GM18870 (cell line): ENCODE data around the gene BCL2A1.
A peak's percentile ranks its signal among the peaks of the same experiment; 100 is the strongest.
"Not testable (repeated sequence)": the region's sequence is repeated elsewhere in the genome, so short reads cannot be mapped to it uniquely, and the experiment has no call there.

Experiments used
- ATAC-seq: cut with Tn5 transposase; IDR thresholded peaks from one replicate; pipeline ENCODE4 v1.9.1; 2021; ENCODE audit warnings: moderate library complexity; ENCODE audit not compliant: unreplicated experiment

The BCL2A1 gene

GRCh38 chr15:79989682-79990081, 18.7 kb upstream of the BCL2A1 start:
- no peak for ATAC-seq

GRCh38 chr15:79989183-79989582, 18.2 kb upstream of the BCL2A1 start:
- no peak for ATAC-seq

DNA sequence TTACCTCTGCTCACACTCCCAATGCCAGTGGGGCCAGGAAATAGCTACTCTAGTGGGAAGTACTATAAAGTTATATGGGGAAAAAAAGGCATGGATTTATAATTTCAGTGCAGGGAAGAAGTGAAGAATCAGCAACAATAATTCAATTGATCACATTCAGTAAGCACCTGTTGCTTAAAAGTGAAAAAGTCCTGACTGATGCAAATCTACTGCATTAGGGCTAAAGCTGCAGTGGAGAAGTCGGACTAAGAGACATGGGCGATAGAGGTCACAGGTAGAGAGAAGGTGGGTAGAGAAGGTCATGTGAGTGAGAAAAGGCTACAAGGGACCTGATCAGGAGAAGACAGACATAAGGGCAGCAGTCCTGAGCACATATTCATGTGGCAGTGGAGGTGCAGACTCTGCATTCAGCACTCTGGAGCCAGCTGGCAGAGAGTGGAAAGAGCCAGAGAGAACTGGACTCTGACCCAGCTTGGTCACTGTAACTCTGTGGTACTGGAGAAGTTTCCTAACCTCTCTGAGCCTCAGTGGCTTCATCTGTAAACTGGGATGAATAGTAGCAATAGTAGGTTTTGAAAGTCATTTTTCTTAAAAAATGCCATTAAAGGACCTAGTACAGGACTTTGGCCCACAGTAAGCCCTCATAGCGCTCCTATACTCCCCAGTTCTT, 17.6 kb upstream of the BCL2A1 start:
- ATAC-seq, result no peak

GRCh38 chr15:79987969-79988368, 17.0 kb upstream of the BCL2A1 start:
- no peak for ATAC-seq

- no peak for ATAC-seq
These were observed 16.6 kb upstream of the BCL2A1 start for GRCh38 chr15:79987569-79987955.

DNA sequence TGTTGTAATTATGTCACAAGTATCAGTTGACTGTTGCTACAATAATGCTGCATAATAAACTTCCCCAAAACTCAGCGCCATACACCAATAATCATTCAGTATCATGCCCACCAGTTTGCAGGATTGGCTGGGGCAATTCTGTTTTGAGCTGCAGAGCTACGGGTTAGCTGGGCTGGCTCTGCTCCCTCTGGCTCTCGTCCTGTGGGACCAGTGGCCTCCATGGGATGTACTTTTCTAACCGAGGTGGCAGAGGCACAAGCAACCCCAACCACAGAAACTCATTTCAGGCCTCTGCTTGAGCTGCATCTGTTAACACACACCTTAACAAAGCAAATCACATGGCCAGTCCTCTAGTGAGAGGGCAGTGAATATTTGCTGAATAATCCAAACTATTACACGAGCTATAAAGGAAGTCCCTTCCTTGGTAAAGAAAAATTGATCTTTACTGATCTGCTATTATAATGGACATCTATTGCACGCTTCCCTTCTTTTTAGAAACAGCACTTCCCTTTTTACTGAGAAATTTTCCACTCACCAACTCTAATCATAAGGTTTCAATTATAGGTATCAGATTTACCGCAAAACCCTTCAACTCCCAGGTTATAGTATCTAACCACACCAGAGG, 10.9 kb upstream of the BCL2A1 start:
- peak; percentile 31 for ATAC-seq

- ATAC-seq, result peak; percentile 72
These were observed 7.9 kb upstream of the BCL2A1 start for GRCh38 chr15:79978655-79979514.

DNA sequence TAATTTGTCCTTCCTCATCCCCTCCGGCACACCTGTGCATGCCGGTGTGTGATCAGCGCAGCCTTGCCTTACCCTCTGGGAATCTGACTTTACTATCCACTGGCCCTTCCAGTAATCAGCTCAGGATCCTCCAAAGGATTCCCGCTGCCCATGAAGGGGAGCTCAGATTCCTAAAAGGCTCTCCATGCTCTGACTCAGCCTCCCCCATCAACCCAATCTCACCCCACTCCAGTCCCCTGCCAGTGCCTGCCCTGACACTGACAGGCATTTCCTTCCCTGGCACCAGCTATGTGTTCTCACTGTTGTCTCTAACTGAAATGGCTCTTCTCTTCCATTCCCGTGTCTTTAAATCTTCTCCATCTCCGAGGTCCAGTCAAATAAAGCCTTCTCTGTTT, 7.3 kb upstream of the BCL2A1 start:
- no peak for ATAC-seq

GRCh38 chr15:79977431-79978054, 6.5 kb upstream of the BCL2A1 start:
- ATAC-seq, result no peak

- no peak for ATAC-seq
These were observed 2.6 kb upstream of the BCL2A1 start for GRCh38 chr15:79973456-79974195.

- ATAC-seq, result no peak
These were observed 1.9 kb upstream of the BCL2A1 start for GRCh38 chr15:79972863-79973262.

DNA sequence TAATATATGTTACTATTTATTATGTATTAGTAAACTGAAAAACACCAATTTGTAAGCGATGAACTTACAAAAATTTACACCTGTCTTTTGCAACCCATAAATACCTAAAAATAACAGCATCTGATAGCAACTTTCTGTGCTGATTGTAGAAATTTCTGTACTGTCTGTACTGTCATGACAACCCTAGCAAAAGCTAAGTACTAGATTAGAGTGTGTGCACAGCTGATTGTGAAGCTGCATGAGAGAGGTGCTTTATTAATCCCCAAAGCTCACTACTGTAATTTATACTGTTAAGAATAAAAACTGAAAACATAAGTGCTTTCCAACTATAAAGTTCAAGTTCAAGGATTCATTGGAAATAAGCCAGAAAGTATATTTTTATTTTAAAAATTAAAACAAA, 815 bp downstream of the BCL2A1 start:
- ATAC-seq, result no peak

GRCh38 chr15:79969146-79969545, 1.9 kb downstream of the BCL2A1 start:
- no peak for ATAC-seq

DNA sequence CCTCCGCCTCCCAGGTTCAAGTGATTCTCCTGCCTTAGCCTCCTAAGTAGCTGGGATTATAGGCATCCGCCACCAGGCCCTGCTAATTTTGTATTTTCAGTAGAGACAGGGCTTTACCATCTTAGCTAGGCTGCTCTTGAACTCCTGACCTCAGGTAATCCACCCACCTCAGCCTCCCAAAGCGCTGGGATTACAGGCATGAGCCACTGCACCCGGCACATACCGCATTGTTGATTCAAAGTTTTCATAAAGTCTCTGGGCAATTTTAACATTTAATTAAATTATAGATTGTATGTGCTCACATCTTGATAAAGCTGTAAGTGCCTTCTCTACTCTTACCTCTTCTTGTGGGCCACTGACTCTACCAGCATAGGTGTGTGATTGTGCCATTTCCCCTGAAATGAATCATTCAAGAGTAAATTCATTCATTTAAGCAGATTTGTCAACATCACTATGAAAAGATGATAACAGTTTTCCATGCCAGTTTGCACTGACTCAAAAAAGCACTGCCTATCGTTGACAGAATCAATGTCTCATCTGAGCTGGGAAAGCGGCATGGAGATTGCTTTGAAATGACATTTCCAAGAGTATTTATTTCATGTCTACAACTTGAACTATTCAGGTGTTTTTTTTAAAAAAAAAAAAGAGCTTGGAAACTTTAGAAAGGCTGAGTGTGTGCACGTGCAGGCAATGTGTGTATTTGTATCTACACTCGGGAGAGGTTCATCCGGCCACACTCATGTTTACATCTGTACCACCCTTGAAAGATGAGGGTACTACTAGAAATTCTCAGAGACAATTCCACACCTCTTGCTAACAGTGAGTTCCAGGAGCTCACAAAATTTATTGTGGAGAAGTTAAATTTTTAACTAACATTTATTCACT, 3.5 kb downstream of the BCL2A1 start:
- no peak for ATAC-seq

DNA sequence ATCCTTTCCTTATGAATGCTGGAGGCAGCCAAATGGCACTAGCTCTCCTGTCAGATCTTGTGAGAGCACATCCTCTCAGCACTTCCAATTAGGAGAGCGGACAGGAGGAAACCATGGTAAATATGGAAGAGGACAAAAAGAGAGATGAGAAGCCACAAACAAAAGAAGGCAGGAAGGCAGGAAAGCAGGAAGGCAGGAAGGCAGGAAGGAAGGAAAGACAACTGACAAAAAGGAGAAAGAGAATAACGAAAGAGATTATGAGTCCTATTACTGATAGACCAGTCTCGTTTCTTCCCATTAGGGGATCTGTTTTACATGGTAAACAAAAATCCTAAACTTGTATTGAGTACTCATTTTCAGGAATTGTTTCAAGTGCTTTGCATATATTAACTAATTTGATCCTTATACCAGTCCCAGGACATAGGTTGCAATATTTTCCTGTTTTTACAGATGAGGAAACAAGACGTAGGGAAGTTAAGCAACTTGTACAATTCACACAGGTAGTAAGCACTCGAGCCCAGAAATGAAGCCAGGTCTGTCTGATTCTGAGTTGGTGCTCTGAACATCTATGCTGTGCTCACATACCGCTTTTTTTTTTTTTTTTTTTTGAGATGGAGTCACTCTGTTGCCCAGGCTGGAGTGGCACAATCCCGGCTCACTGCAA, 4.2 kb downstream of the BCL2A1 start:
- ATAC-seq, result no peak

- ATAC-seq, result no peak
These were observed 5.0 kb downstream of the BCL2A1 start for GRCh38 chr15:79965846-79966630.

- ATAC-seq, result no peak
These were observed 6.7 kb downstream of the BCL2A1 start for GRCh38 chr15:79964232-79964805.

DNA sequence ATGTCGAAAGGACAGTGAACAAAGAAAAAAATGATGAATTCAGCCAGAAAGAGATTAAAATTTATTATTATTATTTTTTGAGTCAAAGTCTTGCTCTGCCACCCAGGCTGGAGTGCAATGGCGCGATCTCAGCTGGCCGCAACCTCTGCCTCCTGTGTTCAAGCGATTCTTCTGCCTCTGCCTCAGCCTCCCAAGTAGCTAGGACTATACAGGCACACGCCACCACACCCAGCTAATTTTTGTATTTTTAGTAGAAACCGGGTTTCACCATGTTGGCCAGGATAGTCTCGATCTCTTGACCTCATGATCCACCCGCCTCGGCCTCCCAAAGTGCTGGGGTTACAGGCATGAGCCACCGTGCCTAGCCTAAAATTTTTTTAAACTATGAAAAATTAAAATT, 8.1 kb downstream of the BCL2A1 start:
- not testable (repeated sequence) for ATAC-seq
